ENCODE results near the gene SLC4A11. TPM values are rescaled to one million over a fixed set of nuclear protein-coding genes. Genes with fewer than 3 reads are reported as not detected.

The SLC4A11 gene
- polyA plus RNA-seq, 1 donor (not counting 4 experiments of a cell fraction or from before 2014, with no cell fraction given), result 4.7 TPM

DNA sequence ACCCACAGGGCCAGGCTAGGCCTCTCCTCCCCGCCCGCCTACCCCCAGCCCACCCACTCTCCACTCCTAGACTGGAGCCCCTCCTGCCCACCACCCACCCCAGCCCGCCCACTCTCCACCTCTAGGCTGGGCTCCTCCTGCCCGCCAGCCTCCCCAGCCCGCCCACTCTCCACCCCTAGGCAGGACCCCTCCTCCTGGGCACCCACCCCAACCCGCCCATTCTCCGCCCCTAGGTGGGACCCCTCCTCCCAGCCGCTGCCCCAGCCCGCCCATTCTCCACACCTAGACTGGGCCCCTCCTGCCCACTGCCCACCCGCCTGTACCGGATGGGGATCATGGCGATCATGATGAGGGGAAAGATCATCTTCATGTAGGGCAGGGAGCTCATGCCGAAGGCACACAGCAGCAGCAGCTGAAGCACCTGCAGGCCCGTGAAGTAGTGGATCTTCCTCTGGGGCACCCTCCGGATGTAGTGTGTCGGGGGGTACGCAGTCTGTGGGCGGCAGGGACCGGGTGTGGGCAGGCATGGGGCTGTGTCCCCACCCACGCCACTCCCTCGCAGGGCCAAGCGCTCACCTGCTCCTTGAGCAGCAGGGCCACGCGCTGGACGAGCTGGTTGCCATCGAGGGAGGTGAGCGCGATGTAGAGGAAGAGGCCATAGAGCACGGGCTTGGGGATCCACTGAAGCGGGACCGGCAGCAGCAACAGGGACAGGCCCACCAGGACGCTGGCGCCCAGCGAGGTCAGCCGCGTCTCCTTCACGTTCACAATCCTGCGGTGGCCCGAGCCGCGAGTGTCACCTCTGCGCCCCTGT lies 10.8 kb downstream of the SLC4A11 start:
- no peaks in the 10 kb centered on the region for H3K27me3 ChIP-seq (ENCODE audit: control insufficient read depth, extremely low read depth, insufficient read depth, low read length)
- H3K9me3 ChIP-seq (ENCODE audit: control insufficient read depth, low read depth, low read length), result no peaks in the 10 kb centered on the region
- no peak for TF ChIP-seq CTCF (optimal IDR thresholded peaks at IDR 0.05 in 1 of 3, IDR thresholded peaks at IDR 0.05 in 1 of 3, conservative IDR thresholded peaks at IDR 0.05 in 1 of 3; ENCODE audit: extremely low read depth in 1 of 3, insufficient read depth in 2 of 3, low read length in 3 of 3)
- TF ChIP-seq EZH2 (IDR thresholded peaks at IDR 0.05; ENCODE audit: low read length), result no peak
- H3K4me2 ChIP-seq (ENCODE audit: control insufficient read depth, extremely low read depth, insufficient read depth, low read depth, low read length), result no peak overlapping the region
- H3K4me1 ChIP-seq (ENCODE audit: control insufficient read depth, extremely low read depth, insufficient read depth, low read length), result peaks cover 6% of the 10 kb centered on the region
- no peak overlapping the region for H3K27ac ChIP-seq (ENCODE audit: control insufficient read depth, insufficient read depth, low read length)
- H4K20me1 ChIP-seq (ENCODE audit: control insufficient read depth, extremely low read depth, insufficient read depth, low read length), result no peaks in the 10 kb centered on the region
- FAIRE-seq (no peak), DNase-seq (ENCODE audit: low read depth, low spot score) (no peak)
- H3K9me1 ChIP-seq (ENCODE audit: control insufficient read depth, extremely low read depth, insufficient read depth, low read length), result no peaks in the 10 kb centered on the region
- H3K9ac ChIP-seq (ENCODE audit: control insufficient read depth, extremely low read depth, insufficient read depth, low read length), result no peak overlapping the region
- dilution Hi-C loops (cut with MboI; ENCODE audit: extremely low pct_ligation_motif_present, low sequenced_read_pairs), result no loop called here
- H2AFZ ChIP-seq (ENCODE audit: control insufficient read depth, low read length), result no peak overlapping the region
- H3K36me3 ChIP-seq (ENCODE audit: control insufficient read depth in 2 of 2, extremely low read depth in 1 of 2, insufficient read depth in 2 of 2, low read length in 2 of 2), result peaks cover 9 to 20% of the 10 kb centered on the region in 2 experiments
- no peak overlapping the region for H3K4me3 ChIP-seq (ENCODE audit: control insufficient read depth in 2 of 3, extremely low read depth in 1 of 3, insufficient read depth in 2 of 3, low read depth in 1 of 3, low read length in 3 of 3)
- H3K79me2 ChIP-seq (ENCODE audit: control insufficient read depth, insufficient read depth, low read length), result no peaks in the 10 kb centered on the region

DNA sequence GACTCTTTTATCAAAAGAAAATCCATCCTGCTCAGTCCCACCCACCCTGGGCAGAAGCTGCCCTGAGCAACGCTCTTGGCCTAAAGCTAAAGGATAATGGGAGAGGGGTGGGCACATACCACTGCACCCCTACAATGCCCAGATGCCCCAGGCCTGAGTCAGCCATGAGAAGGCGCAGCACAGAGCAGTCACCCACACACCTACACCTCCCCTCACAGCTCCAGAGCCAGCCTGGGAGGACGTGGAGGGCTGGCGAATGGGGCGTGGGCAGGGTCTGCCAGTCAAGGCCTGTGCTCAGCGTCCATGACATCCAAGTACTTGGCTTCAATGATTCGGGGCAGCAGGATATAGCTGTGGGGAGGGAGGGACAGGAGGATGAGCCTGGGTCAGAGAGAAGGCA lies 11.5 kb downstream of the SLC4A11 start:
- no peak for TF ChIP-seq EZH2 (IDR thresholded peaks at IDR 0.05; ENCODE audit: low read length)
- TF ChIP-seq CTCF (optimal IDR thresholded peaks at IDR 0.05 in 1 of 3, IDR thresholded peaks at IDR 0.05 in 1 of 3, conservative IDR thresholded peaks at IDR 0.05 in 1 of 3; ENCODE audit: extremely low read depth in 1 of 3, insufficient read depth in 2 of 3, low read length in 3 of 3), result no peak
- Histone ChIP-seq H3K9me3 (ENCODE audit: control insufficient read depth, low read depth, low read length) (no peaks in the 10 kb centered on the region), H3K27ac (ENCODE audit: control insufficient read depth, insufficient read depth, low read length) (no peak overlapping the region), H3K36me3 (ENCODE audit: control insufficient read depth in 2 of 2, extremely low read depth in 1 of 2, insufficient read depth in 2 of 2, low read length in 2 of 2) (peaks cover 9 to 20% of the 10 kb centered on the region in 2 experiments), H3K4me2 (ENCODE audit: control insufficient read depth, extremely low read depth, insufficient read depth, low read depth, low read length) (no peak overlapping the region), H3K4me3 (ENCODE audit: control insufficient read depth in 2 of 3, extremely low read depth in 1 of 3, insufficient read depth in 2 of 3, low read depth in 1 of 3, low read length in 3 of 3) (no peak overlapping the region), H3K9me1 (ENCODE audit: control insufficient read depth, extremely low read depth, insufficient read depth, low read length) (no peaks in the 10 kb centered on the region), H2AFZ (ENCODE audit: control insufficient read depth, low read length) (no peak overlapping the region), H4K20me1 (ENCODE audit: control insufficient read depth, extremely low read depth, insufficient read depth, low read length) (no peaks in the 10 kb centered on the region), H3K79me2 (ENCODE audit: control insufficient read depth, insufficient read depth, low read length) (no peaks in the 10 kb centered on the region), H3K27me3 (ENCODE audit: control insufficient read depth, extremely low read depth, insufficient read depth, low read length) (no peaks in the 10 kb centered on the region), H3K4me1 (ENCODE audit: control insufficient read depth, extremely low read depth, insufficient read depth, low read length) (peaks cover 6% of the 10 kb centered on the region), H3K9ac (ENCODE audit: control insufficient read depth, extremely low read depth, insufficient read depth, low read length) (no peak overlapping the region)
- DNase-seq (ENCODE audit: low read depth, low spot score), result no peak
- dilution Hi-C loops (cut with MboI; ENCODE audit: extremely low pct_ligation_motif_present, low sequenced_read_pairs), result no loop called here
- FAIRE-seq, result no peak

All from keratinocyte (primary cell).